Esophagus squamous epithelium (tissue), 5 donors: ENCODE data around the gene FAM222B. TPM values are rescaled to one million over a fixed set of nuclear protein-coding genes. Genes with fewer than 3 reads are reported as not detected.

ENCODE experiments used
- DNase-seq: peaks from one replicate; lab custom pipeline; 2025; lab: John Stamatoyannopoulos, UW
- H3K27ac ChIP-seq, 4 donors: fragments of 200-600 bp; sonication (generic); one replicate each; pipeline ENCODE4 v1.5.1; 2016 to 2019; ENCODE audit warnings: mild to moderate bottlenecking in 1 of 4
- H3K27me3 ChIP-seq, 4 donors: fragments of 200-600 bp; sonication (generic); 1 replicate in 3 of 4; 2 replicates in 1 of 4; pipeline versions ENCODE4 v1.5.1 to v1.6.0; 2017 to 2021; ENCODE audit warnings: antibody characterized with exemption in 1 of 4
- H3K36me3 ChIP-seq, 3 donors: fragments of 200-600 bp; sonication (generic); one replicate each; pipeline ENCODE4 v1.5.1; 2016 to 2019
- H3K4me1 ChIP-seq, 3 donors: fragments of 200-600 bp; sonication (generic); one replicate each; pipeline ENCODE4 v1.5.1; 2017 to 2019
- H3K4me3 ChIP-seq, 4 donors: fragments of 200-600 bp; sonication (generic); 1 replicate in 3 of 4; 2 replicates in 1 of 4; pipeline ENCODE4 v1.5.1; 2016 to 2019; ENCODE audit warnings: mild to moderate bottlenecking in 2 of 4, moderate library complexity in 1 of 4
- H3K9me3 ChIP-seq, 3 donors: fragments of 200-600 bp; sonication (generic); one replicate each; pipeline ENCODE4 v1.5.1; 2016 to 2019
- CTCF ChIP-seq, 6 experiments: fragments of 450-650 bp in 4 of 6; fragments of 200-600 bp in 2 of 6; sonication (generic) in 2 of 6; IDR thresholded peaks; one replicate each; pipeline ENCODE4 v1.5.1; 2016 to 2019; ENCODE audit warnings: antibody characterized with exemption in 6 of 6, mild to moderate bottlenecking in 4 of 6, moderate library complexity in 4 of 6
- POLR2A ChIP-seq, 4 donors: fragments of 450-650 bp; IDR thresholded peaks; one replicate each; pipeline ENCODE4 v1.6.1; 2017; ENCODE audit warnings: antibody characterized with exemption in 4 of 4, mild to moderate bottlenecking in 4 of 4, moderate library complexity in 3 of 4
- WGBS, 2 donors: methylation state at CpG; one replicate each; pipeline ENCODE4 v1.1.5; 2018; 5-methylcytosine and 5-hydroxymethylcytosine counted together
- intact Hi-C: fragments of 100-400 bp; cut with DNase I; formaldehyde crosslinking; loops from one replicate; pipeline ENCODE4 v1.15.0; 2022
- total RNA-seq, 4 donors: library from RNA; depleted of rRNA; stranded (reverse); fragments of >200 nt; gene quantifications; one replicate each; pipeline ENCODE4 v1.1.0, GENCODE V29; 2016
- donor health status: DM: yes; HTN: yes; CAD: no.

Gene FAM222B, protein sequence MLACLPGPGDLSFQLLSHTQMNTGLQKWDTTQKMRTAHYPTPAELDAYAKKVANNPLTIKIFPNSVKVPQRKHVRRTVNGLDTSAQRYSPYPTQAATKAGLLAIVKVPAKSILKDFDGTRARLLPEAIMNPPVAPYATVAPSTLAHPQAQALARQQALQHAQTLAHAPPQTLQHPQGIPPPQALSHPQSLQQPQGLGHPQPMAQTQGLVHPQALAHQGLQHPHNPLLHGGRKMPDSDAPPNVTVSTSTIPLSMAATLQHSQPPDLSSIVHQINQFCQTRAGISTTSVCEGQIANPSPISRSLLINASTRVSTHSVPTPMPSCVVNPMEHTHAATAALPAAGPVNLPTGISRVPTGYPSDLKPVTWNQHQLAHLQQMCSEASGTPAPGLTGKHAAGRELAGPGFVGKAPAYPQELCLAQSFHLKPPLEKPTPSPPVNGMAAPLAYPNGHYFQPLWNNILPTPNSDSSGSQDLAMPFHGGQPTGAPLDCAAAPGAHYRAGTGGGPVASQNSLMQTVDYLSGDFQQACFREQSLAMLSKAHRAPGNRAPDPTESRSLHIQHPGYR
- total RNA-seq, result 10 to 100 TPM in 2 of 4 donors, 1 to 10 TPM in 2; 8.0 to 16.4 (median 11.2) TPM

DNA sequence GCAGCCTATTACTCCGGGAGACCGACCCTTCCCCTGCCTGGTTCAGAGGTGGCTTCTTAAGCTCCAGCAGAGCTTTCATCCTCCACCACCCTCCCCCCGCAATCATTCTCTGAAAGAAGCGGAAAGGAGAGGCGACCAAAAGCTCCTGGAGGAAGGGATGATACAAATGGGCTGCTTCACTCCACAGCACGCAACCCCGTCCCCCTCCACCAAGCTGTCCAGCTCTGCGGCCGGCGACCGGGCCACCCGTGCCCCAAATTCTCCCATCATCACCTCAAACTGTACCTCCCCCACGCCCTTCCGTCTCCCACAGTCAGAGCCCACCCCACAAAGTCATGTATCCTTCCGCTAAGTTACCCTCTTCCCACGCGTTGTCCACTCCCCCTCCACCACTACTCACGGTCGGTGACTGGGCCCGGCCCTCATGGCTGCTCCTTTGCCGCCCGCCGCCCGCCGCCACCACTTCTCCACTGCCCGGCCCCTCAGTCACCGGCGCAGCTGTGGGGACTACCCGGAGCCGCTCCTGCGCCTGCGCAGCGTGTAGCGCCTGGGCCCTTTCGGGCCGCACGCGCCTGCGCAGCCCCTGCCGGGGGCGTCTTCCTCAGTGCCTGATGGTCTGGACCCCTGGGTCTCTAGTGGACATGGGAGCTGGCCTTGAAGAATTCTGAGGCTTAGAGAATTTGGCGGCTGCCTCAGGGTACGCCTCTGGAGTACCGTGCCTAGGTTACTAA lies at the start of gene FAM222B:
TSS of gene FAM222B (minus strand) at position 509 of the 731 bp plus-strand sequence. CDS start 76,123 bp downstream, outside the sequence.
- TF ChIP-seq POLR2A (IDR thresholded peaks at IDR 0.05) (peak in 2 of 4 donors; percentile 56 to 75), CTCF (IDR thresholded peaks at IDR 0.05) (peak in 2 of 6 experiments; percentile 27 to 46)
- H3K27me3 ChIP-seq, result no peaks in the 10 kb centered on the region
- no peak for DNase-seq
- peak within 1 kb of the TSS; percentile 73 to 88 (median 80) for H3K27ac ChIP-seq
- H3K4me1 ChIP-seq, result peaks cover 5 to 31% (median 6%) of the 10 kb centered on the region in 3 donors
- H3K4me3 ChIP-seq, result peak within 1 kb of the TSS; percentile 71 to 85 (median 78)
- no peaks in the 10 kb centered on the region for H3K9me3 ChIP-seq
- no peaks in the 10 kb centered on the region for H3K36me3 ChIP-seq
- intact Hi-C loops, result loop anchor here (10.0 kb wide), 1 partner anchor 78 kb away; no protein-coding TSS in a partner anchor
- 1 to 2% methylated on average over 29 to 38 of the region's 44 CpGs for WGBS, 2 donors

- H3K4me1 ChIP-seq, result peaks cover 30 to 78% (median 53%) of the 10 kb centered on the region in 3 donors
- 94 to 100% methylated on average over 1 to 4 of the region's 4 CpGs for WGBS, 2 donors
- no peak overlapping the region for H3K4me3 ChIP-seq
- peak overlapping the region in 2 of 4 donors; percentile 36 to 84 for H3K27ac ChIP-seq
- intact Hi-C loops, result no loop called here
- no peaks in the 10 kb centered on the region for H3K9me3 ChIP-seq
- H3K36me3 ChIP-seq, result peaks cover 0 to 33% (median 4%) of the 10 kb centered on the region in 3 donors
- no peaks in the 10 kb centered on the region for H3K27me3 ChIP-seq
- TF ChIP-seq POLR2A (IDR thresholded peaks at IDR 0.05) (no peak), CTCF (IDR thresholded peaks at IDR 0.05) (no peak)
- DNase-seq, result no peak
These were observed 49.4 kb upstream of the FAM222B start for GRCh38 chr17:28892024-28892423.

DNA sequence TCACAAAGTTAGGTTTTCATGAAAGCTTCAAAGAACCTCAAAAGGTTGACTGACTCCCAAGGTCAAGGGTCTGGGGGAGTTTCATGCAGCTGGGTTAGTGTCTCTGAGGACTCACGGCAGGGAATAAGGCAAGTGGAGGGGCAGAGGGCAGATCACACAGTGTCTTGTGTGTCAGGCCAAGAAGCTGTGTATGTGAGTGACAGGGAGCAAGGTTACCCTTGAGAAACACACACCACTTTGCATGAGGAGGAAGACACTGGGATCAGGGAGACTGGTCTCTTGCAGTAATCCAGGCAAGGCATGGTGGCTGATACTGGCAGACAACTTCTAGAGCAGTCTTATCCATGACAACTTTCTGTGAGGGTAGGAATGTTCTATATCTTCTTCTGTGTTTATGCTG lies 48.6 kb upstream of the FAM222B start:
- no peak overlapping the region for H3K4me3 ChIP-seq
- no peaks in the 10 kb centered on the region for H3K27me3 ChIP-seq
- H3K27ac ChIP-seq, result no peak overlapping the region
- no peaks in the 10 kb centered on the region for H3K9me3 ChIP-seq
- no peak for TF ChIP-seq POLR2A (IDR thresholded peaks at IDR 0.05)
- no peak for TF ChIP-seq CTCF (IDR thresholded peaks at IDR 0.05)
- no peak for DNase-seq
- H3K36me3 ChIP-seq, result peaks cover 0 to 42% (median 4%) of the 10 kb centered on the region in 3 donors
- WGBS, 2 donors, result 80 to 100% methylated on average over 1 of the region's 1 CpG
- intact Hi-C loops, result no loop called here
- H3K4me1 ChIP-seq, result peaks cover 24 to 70% (median 49%) of the 10 kb centered on the region in 3 donors

GRCh38 chr17:28889996-28890395 lies 47.4 kb upstream of the FAM222B start:
- no peaks in the 10 kb centered on the region for H3K9me3 ChIP-seq
- H3K27ac ChIP-seq, result peak overlapping the region in 1 of 4 donors; percentile 17
- TF ChIP-seq POLR2A (IDR thresholded peaks at IDR 0.05), result no peak
- no peak for TF ChIP-seq CTCF (IDR thresholded peaks at IDR 0.05)
- 73 to 76% methylated on average over 2 to 5 of the region's 5 CpGs for WGBS, 2 donors
- H3K36me3 ChIP-seq, result peaks cover 5 to 54% (median 11%) of the 10 kb centered on the region in 3 donors
- H3K27me3 ChIP-seq, result no peaks in the 10 kb centered on the region
- H3K4me3 ChIP-seq, result no peak overlapping the region
- intact Hi-C loops, result no loop called here
- no peak for DNase-seq
- peaks cover 18 to 58% (median 37%) of the 10 kb centered on the region in 3 donors for H3K4me1 ChIP-seq
